Pons (tissue), 1 donor: ENCODE data around the gene JAM3.
A peak's percentile ranks its signal among the peaks of the same experiment; 100 is the strongest.

Source experiments
- DNase-seq: peaks from one replicate; pipeline ENCODE4 v3.0.0-alpha.2; 2016; ENCODE audit warnings: low spot score

JAM3 gene

DNA sequence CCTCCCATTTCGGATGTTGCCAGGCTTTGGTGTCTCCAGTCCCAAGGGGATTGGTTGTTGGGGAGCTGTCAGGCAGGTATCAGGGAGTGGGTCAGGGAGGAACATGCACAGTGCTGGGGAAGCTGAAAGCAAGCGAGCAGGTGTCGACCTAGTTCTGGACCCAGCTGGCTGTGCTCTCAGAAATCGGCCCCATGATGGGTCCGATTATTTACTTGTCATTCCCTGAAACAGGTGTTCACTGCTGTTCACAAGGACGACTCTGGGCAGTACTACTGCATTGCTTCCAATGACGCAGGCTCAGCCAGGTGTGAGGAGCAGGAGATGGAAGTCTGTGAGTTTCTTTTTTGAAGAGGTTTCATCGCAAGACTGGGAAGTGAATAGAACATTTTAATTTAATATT, 76.8 kb downstream of the JAM3 start:
- DNase-seq: no peak

GRCh38 chr11:134146598-134146997, 77.7 kb downstream of the JAM3 start:
- no peak for DNase-seq

- DNase-seq: peak; percentile 55
Observed at GRCh38 chr11:134149371-134149770, 80.5 kb downstream of the JAM3 start.

- DNase-seq: peak; percentile 60
Observed at GRCh38 chr11:134150195-134150903, 81.5 kb downstream of the JAM3 start.

DNA sequence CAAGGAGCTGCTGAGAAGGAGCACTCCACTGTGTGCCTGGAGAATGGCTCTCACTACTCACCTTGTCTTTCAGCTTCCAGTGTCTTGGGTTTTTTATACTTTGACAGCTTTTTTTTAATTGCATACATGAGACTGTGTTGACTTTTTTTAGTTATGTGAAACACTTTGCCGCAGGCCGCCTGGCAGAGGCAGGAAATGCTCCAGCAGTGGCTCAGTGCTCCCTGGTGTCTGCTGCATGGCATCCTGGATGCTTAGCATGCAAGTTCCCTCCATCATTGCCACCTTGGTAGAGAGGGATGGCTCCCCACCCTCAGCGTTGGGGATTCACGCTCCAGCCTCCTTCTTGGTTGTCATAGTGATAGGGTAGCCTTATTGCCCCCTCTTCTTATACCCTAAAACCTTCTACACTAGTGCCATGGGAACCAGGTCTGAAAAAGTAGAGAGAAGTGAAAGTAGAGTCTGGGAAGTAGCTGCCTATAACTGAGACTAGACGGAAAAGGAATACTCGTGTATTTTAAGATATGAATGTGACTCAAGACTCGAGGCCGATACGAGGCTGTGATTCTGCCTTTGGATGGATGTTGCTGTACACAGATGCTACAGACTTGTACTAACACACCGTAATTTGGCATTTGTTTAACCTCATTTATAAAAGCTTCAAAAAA, 82.3 kb downstream of the JAM3 start:
- peak; percentile 62 for DNase-seq

- DNase-seq: no peak
Observed at GRCh38 chr11:134152696-134153095, 83.8 kb downstream of the JAM3 start.

DNA sequence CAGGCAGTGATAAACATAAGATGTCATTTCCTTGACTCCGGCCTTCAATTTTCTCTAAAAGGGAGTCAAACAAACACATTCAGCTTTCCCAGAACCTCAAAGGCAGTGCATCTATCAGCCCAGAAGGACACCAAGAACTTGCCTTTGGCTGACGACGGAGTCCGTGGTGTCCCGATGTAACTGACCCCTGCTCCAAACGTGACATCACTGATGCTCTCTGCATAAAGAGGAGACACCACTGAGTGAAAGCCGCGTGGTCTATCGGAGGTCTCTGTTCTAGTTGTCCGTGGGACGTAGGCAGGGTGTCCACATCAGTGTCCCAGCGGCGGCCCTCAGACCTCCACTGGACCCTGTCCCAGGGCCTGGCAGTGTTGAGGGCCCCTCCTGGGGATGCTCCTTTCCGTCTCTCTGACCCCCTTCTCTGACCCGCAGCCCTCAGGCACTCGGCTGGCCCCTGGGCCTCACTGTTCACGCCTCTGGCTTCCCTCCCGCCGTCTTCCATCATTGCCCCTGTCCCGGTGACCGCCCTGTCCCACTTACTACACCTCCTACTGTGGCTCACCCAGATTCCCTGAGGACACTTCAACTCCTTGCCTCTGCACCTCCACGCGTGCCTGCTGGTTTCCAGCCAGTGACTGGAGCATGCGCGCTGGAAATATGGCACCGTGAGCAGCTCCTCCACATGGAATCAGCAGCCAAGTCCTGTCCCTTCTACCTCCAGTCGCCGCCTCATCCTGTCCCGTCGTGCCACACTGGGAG, 84.5 kb downstream of the JAM3 start:
- no peak for DNase-seq

- no peak for DNase-seq
Observed at GRCh38 chr11:134154441-134154840, 85.6 kb downstream of the JAM3 start.

GRCh38 chr11:134155456-134155855, 86.6 kb downstream of the JAM3 start:
- no peak for DNase-seq

GRCh38 chr11:134155946-134156865, 87.3 kb downstream of the JAM3 start:
- no peak for DNase-seq

DNA sequence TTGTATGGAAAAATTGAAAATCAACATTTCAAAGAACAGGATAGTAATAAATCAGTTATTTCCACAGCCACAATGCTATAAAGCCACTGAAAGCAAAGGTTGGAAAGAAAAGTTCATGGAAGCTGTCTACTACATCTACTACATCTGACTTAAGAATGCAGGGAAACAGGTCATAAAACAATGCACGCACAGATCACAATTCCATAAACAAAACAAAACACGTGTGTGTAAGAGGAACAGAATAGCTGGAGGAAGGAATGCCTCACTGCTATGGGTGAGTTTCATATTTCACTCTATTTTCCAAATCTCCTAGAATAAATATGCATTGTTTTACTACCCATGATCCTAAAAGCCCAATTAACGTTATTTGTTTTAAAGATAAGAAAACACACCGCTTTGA, 88.6 kb downstream of the JAM3 start:
- DNase-seq: no peak

- DNase-seq: no peak
Observed at GRCh38 chr11:134158023-134158422, 89.2 kb downstream of the JAM3 start.

DNA sequence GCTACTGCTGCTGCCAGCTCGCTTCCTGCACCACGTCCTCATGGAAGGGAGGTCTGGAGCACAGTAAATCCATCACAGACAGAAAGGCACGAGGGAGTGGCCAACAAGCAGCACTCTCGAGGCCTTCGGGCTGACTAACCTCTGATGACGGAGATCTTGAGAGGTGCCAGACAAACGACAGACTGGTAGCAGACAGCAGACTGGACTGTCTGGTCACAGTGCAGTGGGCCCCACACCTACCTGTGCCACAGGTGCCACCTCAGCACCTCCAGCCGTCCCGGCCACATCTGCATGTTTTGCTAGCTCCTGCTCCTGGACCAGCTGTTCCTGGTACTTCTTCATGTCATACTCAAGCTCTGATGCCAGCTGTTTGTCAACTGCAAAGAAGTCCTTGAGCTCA, 90.8 kb downstream of the JAM3 start:
- no peak for DNase-seq

DNA sequence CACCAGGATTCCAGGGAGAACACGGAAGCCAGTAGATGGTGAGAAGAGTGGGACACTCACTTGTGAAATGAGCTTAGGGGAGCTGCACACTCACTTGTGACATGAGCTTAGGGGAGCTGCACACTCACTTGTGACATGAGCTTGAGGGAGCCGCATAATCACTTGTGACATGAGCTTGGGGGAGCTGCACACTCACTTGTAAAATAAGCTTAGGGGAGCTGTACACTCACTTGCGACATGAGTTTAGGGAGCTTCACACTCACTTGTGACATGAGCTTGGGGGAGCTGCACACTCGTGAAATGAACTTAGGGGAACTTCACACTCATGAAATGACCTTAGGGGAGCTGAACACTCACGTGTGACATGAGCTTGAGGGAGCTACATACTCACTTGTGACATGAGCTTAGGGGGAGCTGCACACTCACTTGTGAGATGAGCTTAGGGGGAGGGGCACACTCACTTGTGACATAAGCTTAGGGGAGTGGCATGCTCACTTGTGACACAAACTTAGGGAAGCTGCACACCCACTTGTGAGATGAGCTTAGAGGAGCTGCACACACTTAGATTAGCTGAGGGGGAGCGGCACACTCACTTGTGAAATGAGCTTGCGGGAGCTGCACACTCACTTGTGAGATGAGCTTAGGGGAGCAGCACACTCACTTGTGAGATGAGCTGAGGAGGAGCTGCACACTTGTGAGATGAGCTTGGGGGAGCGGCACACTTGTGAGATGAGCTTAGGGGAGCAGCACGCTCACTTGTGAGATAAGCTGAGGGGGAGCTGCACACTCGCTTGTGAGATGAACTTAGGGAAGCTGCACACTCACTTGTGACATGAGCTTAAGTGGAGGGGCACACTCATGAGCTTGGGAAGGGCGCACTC, 95.9 kb downstream of the JAM3 start:
- DNase-seq: no peak

GRCh38 chr11:134170177-134170918, 101.5 kb downstream of the JAM3 start:
- DNase-seq: no peak

- DNase-seq: no peak
Observed at GRCh38 chr11:134170919-134171281, 102.0 kb downstream of the JAM3 start.

GRCh38 chr11:134171951-134172350, 103.1 kb downstream of the JAM3 start:
- no peak for DNase-seq

DNA sequence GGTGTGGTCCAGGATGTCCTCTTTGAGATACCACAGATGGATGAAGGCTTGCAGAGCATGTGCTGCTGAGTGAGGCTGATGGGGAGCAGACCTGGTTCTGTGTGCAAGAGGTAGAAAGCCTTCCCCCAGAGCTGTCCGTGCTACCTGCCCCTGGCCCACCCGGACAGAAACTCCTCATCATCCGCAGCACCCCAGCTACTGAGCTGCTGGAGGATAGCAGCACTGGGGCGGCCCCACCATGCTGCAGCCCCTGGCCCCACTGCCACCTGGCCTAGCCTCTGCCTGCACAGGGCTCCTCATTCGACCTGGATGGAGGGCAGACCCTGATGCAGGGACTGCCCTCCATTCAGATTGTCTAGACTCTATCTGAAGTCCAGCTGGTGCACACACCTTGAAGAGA, 104.4 kb downstream of the JAM3 start:
- no peak for DNase-seq

DNA sequence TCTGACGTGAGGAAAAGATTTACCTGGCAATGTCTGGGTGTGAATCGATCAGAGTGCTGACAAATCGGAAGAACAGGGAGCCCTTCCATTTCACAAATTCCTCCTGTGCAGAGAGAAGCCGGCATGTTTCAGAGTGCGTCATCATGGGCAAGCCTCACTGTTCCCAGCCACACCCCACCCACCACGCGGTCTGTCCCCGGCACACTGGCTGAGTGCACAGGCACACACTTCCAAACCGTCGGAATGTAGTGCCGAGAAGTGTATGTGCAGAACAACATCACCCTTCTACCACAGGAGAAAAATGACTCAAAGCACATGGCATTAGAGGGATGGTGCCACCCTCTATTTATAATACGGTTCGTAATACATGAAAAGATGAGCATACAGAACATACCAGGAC, 107.4 kb downstream of the JAM3 start:
- no peak for DNase-seq

GRCh38 chr11:134178032-134178674, 109.3 kb downstream of the JAM3 start:
- DNase-seq: no peak
